Adrenal gland (tissue), 12 donors: ENCODE results near the gene NR1H2. TPM values are rescaled to one million over a fixed set of nuclear protein-coding genes. Genes with fewer than 3 reads are reported as not detected.

Source experiments
- DNase-seq, 7 donors: peaks; one replicate each; pipeline ENCODE4 v3.0.0-alpha.2; 2019 to 2020
- H3K27ac ChIP-seq, 5 donors: fragments of 200-600 bp; sonication (generic) in 4 of 5; 1 replicate in 3 of 5; 2 replicates in 2 of 5; pipeline versions ENCODE4 v1.5.1 to v1.8.0; 2016 to 2020; ENCODE audit warnings: mild to moderate bottlenecking in 1 of 5
- H3K27me3 ChIP-seq: fragments of 200-600 bp; 2 replicates; pipeline ENCODE4 v1.8.0; 2021
- H3K36me3 ChIP-seq, 2 donors: fragments of 200-600 bp; replicated peaks in 1 of 2; 1 replicate in 1 of 2; 2 replicates in 1 of 2; pipeline versions ENCODE4 v1.5.1 to v1.8.0; 2018 to 2022
- H3K4me1 ChIP-seq, 2 donors: fragments of 200-600 bp; replicated peaks in 1 of 2; 1 replicate in 1 of 2; 2 replicates in 1 of 2; pipeline versions ENCODE4 v1.5.1 to v1.8.0; 2018 to 2021
- H3K4me3 ChIP-seq, 4 donors: fragments of 200-600 bp; sonication (generic) in 3 of 4; one replicate each; pipeline ENCODE4 v1.5.1; 2016 to 2018
- H3K9me3 ChIP-seq, 3 donors: fragments of 200-600 bp; sonication (generic) in 1 of 3; replicated peaks in 1 of 3; 1 replicate in 2 of 3; 2 replicates in 1 of 3; pipeline versions ENCODE4 v1.5.1 to v1.8.0; 2016 to 2021
- POLR2A ChIP-seq, 2 donors: fragments of 450-650 bp; IDR thresholded peaks; one replicate each; pipeline ENCODE4 v1.6.1; 2017; ENCODE audit warnings: antibody characterized with exemption in 2 of 2, mild to moderate bottlenecking in 2 of 2, moderate library complexity in 1 of 2
- WGBS, 4 donors: extraction: QIAGEN DNeasy Blood & Tissue Kit in 2 of 4; methylation state at CpG; one replicate each; pipeline versions ENCODE4 v1.1.5 to v1.1.7; 2013 to 2017; 5-methylcytosine and 5-hydroxymethylcytosine counted together
- intact Hi-C, 2 donors: fragments of 100-400 bp; cut with DNase I; formaldehyde crosslinking; loops; one replicate each; pipeline versions ENCODE4 v1.14.1 to v1.15.0; 2022 to 2023
- polyA plus RNA-seq, 3 donors: library from polyadenylated mRNA; stranded (reverse); fragments of 200-250 nt in 2 of 3; fragments of 350-450 nt in 1 of 3; fragmentation: Illumina TruSeq in 1 of 3; extraction: RNeasy Lipid Tissue Mini Kit (QIAGEN cat#74804) in 1 of 3; gene quantifications; one replicate each; pipeline ENCODE4 v1.2.3, GENCODE V29; 2013 to 2014
- total RNA-seq, 9 donors: library from RNA; depleted of rRNA in 4 of 9; stranded (reverse); fragments of >200 nt in 4 of 9; fragments of 120-200 nt in 1 of 9; fragmentation: NEBNext Ultra II Directional in 1 of 9; extraction: Animal tissue kit (Norgen Biotek cat#: 25700) in 1 of 9; gene quantifications; one replicate each; pipeline versions ENCODE4 v1.1.0 to v1.2.4, GENCODE V29; 2013 to 2023
- TF ChIP-seq, protein P1 (sequence below), 6 experiments: fragments of 450-650 bp in 4 of 6; fragments of 200-600 bp in 2 of 6; sonication (generic) in 1 of 6; IDR thresholded peaks; 1 replicate in 5 of 6; 2 replicates in 1 of 6; pipeline versions ENCODE4 v1.5.1 to v1.8.0; 2016 to 2021; ENCODE audit warnings: antibody characterized with exemption in 6 of 6, mild to moderate bottlenecking in 2 of 6, moderate library complexity in 1 of 6
- donor health status: healthy with polysubstance abuse.
- donor health status: Bipolar disorder and iron deficiency.
- donor health status: DM: yes; HTN: yes; CAD: no.
- donor health status: DM: no; HTN: no; CAD: no.
- donor health status: DM: no; HTN: no; CAD: no.
- donor health status: DM: yes; HTN: yes; CAD: no.

The NR1H2 gene
- total and polyA plus RNA-seq, 12 donors = 16.5 to 148 (median 99.3) TPM

DNA sequence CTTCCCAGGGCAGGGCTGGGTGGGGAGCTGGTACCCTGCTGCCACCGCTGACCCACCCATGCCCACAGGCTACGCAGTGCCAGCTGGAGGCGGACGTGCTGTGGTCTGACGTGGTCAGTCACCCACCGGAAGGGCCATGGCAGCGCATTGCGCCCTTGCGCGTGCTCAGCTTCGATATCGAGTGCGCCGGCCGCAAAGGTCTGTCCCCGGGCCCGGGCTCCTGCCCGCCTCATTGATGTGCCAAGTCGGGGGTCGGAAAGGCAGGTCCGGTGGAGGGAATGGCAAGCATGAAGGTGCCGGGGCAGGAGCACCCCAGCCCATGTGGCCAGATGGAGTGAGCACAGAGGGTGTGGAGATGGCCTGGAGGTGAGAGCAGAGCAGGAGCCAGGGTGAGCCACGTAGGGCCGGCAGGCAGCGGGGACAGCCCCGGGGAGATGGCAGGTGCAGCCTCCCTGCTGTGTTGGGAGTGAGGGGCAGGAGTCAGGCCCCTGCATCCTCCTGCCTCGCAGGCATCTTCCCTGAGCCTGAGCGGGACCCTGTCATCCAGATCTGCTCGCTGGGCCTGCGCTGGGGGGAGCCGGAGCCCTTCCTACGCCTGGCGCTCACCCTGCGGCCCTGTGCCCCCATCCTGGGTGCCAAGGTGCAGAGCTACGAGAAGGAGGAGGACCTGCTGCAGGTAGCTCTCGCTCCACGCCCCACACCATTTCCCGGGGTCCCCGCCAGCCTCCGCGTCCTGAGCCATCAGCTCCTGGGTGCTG is 26.5 kb downstream of the NR1H2 start:
- H3K27ac ChIP-seq = no peak overlapping the region
- TF ChIP-seq POLR2A (IDR thresholded peaks at IDR 0.05) = no peak
- TF ChIP-seq, protein P1, sequence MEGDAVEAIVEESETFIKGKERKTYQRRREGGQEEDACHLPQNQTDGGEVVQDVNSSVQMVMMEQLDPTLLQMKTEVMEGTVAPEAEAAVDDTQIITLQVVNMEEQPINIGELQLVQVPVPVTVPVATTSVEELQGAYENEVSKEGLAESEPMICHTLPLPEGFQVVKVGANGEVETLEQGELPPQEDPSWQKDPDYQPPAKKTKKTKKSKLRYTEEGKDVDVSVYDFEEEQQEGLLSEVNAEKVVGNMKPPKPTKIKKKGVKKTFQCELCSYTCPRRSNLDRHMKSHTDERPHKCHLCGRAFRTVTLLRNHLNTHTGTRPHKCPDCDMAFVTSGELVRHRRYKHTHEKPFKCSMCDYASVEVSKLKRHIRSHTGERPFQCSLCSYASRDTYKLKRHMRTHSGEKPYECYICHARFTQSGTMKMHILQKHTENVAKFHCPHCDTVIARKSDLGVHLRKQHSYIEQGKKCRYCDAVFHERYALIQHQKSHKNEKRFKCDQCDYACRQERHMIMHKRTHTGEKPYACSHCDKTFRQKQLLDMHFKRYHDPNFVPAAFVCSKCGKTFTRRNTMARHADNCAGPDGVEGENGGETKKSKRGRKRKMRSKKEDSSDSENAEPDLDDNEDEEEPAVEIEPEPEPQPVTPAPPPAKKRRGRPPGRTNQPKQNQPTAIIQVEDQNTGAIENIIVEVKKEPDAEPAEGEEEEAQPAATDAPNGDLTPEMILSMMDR (IDR thresholded peaks at IDR 0.05) = no peak
- no peaks in the 10 kb centered on the region for H3K9me3 ChIP-seq
- H3K27me3 ChIP-seq = no peaks in the 10 kb centered on the region
- H3K4me3 ChIP-seq = no peak overlapping the region
- H3K36me3 ChIP-seq = no peaks in the 10 kb centered on the region
- intact Hi-C loops = no loop called here
- H3K4me1 ChIP-seq = no peaks in the 10 kb centered on the region
- 93 to 97% (median 96%) methylated on average over 24 to 41 of the region's 41 CpGs for WGBS, 4 donors
- DNase-seq = no peak

DNA sequence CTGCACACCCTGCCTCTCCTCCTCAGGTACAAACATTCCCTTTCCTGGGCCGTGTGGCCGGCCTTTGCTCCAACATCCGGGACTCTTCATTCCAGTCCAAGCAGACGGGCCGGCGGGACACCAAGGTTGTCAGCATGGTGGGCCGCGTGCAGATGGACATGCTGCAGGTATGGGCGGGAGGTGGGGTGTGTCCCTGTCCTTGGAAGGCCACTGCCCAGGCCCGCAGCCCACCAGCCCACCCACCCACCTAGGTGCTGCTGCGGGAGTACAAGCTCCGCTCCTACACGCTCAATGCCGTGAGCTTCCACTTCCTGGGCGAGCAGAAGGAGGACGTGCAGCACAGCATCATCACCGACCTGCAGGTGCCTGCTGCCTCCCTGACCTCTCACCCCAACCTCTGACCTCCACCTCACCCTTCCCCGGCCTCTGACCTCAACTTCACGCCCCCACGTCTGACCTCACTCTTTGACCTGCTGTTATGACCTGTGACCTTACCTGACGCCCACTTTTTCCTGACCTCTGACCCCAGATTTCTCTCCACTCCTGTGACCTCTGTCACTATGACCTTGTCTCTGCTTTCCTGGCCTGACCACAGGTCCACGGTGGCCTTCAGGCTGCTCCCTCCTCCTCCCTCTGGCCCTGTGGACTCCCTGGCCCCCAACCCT is 30.0 kb downstream of the NR1H2 start:
- Histone ChIP-seq H3K4me3 (no peak overlapping the region), H3K9me3 (no peaks in the 10 kb centered on the region), H3K27me3 (no peaks in the 10 kb centered on the region), H3K27ac (no peak overlapping the region), H3K4me1 (no peaks in the 10 kb centered on the region), H3K36me3 (no peaks in the 10 kb centered on the region)
- DNase-seq = no peak
- TF ChIP-seq, protein P1 (IDR thresholded peaks at IDR 0.05) = no peak
- TF ChIP-seq POLR2A (IDR thresholded peaks at IDR 0.05) = no peak
- 85 to 94% (median 87%) methylated on average over 13 to 22 of the region's 22 CpGs for WGBS, 4 donors
- intact Hi-C loops = no loop called here

DNA sequence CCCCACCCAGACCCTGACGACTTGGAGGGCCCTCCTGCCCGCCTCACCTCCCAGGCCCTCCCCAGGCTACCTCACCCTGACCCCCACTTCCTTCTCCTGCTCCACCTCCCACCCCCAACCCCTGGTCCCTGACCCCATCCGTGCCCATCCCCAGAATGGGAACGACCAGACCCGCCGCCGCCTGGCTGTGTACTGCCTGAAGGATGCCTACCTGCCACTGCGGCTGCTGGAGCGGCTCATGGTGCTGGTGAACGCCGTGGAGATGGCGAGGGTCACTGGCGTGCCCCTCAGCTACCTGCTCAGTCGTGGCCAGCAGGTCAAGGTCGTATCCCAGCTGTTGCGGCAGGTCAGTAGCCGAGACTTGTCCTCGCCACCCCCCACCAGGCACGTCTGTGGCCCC is 30.6 kb downstream of the NR1H2 start:
- H3K27ac ChIP-seq = no peak overlapping the region
- H3K4me1 ChIP-seq = no peaks in the 10 kb centered on the region
- no peaks in the 10 kb centered on the region for H3K27me3 ChIP-seq
- intact Hi-C loops = no loop called here
- H3K9me3 ChIP-seq = no peaks in the 10 kb centered on the region
- H3K4me3 ChIP-seq = no peak overlapping the region
- no peak for TF ChIP-seq POLR2A (IDR thresholded peaks at IDR 0.05)
- TF ChIP-seq, protein P1 (IDR thresholded peaks at IDR 0.05) = no peak
- H3K36me3 ChIP-seq = no peaks in the 10 kb centered on the region
- WGBS, 4 donors = 89 to 95% (median 92%) methylated on average over 7 to 19 of the region's 19 CpGs
- no peak for DNase-seq

DNA sequence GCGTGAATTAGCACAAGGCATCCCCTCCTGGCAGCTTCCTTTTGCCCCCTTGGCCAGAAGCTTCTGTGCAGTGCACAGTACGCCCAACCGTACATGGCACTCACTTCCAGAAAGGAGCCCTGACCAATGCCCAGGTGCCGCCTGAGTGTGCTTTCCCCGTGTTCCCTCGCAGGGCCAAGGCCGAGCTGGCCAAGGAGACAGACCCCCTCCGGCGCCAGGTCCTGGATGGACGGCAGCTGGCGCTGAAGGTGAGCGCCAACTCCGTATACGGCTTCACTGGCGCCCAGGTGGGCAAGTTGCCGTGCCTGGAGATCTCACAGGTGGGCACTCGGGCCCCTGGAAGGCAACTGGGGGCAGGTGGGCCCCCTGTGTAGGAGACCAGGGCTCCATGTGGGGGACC is 33.1 kb downstream of the NR1H2 start:
- TF ChIP-seq, protein P1 (IDR thresholded peaks at IDR 0.05) = no peak
- TF ChIP-seq POLR2A (IDR thresholded peaks at IDR 0.05) = no peak
- no peaks in the 10 kb centered on the region for H3K4me1 ChIP-seq
- no peaks in the 10 kb centered on the region for H3K36me3 ChIP-seq
- DNase-seq = no peak
- intact Hi-C loops = no loop called here
- 95 to 98% (median 98%) methylated on average over 15 to 17 of the region's 17 CpGs for WGBS, 4 donors
- H3K9me3 ChIP-seq = no peaks in the 10 kb centered on the region
- H3K27ac ChIP-seq = no peak overlapping the region
- no peaks in the 10 kb centered on the region for H3K27me3 ChIP-seq
- H3K4me3 ChIP-seq = no peak overlapping the region
